GM12891 (cell line): ENCODE results near the gene ADI1.

Experiments
- POLR2A ChIP-seq: IDR thresholded peaks from 2 replicates; pipeline ENCODE4 v1.6.1; 2011; ENCODE audit warnings: low read depth, low read length, control low read depth
- POLR2AphosphoS5 ChIP-seq: IDR thresholded peaks from 2 replicates; pipeline ENCODE4 v1.6.1; 2011; ENCODE audit warnings: low read depth, low read length, control low read depth

DNA sequence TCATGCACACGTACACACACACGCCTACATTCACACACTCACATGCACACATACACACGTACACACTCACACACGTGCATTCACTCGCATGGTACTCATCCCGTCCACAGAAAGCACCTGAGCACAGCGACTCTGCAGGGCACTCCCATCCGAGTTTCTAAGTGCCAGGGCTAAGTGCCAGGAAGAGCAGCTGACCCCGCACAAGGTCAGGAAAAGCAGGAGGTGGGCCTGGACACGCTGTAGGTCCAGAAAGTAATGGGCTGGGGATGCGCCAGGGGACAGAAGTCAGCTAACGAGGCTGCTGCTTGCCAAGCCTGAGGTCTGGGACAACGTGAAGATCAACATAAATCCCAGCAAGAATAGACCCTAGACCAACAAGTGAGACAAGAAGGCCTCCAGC lies 15.8 kb downstream of the ADI1 start:
- no peak for TF ChIP-seq POLR2AphosphoS5
- no peak for TF ChIP-seq POLR2A
